Measurements from ENCODE around the gene DKKL1.
"Not testable (repeated sequence)": the region's sequence is repeated elsewhere in the genome, so short reads cannot be mapped to it uniquely, and the experiment has no call there.

Gene DKKL1

DNA sequence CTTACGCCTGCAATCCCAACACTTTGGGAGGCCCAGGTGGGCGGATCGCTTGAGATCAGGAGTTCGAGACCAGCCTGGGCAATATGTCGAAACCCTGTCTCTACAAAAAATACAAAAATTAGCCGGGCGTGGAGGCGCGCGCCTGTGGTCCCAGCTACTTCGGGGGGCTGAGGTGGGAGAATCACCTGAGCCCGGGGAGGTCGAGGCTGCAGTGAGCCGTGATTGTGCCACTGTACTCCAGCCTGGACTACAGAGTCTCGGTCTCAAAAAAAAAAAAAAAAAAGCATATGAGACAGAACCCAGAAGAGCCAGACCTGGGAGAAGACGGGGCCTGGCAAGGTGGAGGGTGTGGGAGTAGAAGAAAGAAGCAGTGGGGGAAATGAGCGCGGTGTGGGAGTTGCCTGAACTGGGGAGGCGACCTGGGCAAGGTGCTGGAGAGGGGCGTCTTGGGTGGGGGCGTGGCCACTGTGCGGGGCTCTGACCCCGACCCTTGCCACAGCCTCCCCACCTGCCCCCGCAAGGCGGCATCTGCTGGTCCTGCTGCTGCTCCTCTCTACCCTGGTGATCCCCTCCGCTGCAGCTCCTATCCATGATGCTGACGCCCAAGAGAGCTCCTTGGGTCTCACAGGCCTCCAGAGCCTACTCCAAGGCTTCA, 533 bp downstream of the DKKL1 start:
- DNase-seq: no peak

DNA sequence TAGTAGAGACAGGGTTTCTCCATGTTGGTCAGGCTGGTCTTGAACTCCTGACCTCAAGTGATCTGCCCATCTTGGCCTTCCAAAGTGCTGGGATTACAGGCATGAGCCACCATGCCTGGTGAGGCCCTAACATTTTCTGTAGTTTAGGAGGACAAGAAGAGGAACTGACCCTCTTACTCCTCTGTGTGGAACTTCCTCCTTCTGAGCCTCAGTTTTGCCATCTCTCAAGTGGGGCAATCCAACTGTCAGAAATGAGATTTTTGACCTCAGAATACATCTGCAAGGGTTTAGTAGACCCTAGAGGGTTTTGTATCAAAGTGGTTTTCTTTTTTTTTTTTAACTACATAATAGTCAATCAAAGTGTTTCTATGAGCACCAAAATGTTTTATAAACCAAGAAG, 2.4 kb downstream of the DKKL1 start:
- DNase-seq: peak; percentile 7

DNA sequence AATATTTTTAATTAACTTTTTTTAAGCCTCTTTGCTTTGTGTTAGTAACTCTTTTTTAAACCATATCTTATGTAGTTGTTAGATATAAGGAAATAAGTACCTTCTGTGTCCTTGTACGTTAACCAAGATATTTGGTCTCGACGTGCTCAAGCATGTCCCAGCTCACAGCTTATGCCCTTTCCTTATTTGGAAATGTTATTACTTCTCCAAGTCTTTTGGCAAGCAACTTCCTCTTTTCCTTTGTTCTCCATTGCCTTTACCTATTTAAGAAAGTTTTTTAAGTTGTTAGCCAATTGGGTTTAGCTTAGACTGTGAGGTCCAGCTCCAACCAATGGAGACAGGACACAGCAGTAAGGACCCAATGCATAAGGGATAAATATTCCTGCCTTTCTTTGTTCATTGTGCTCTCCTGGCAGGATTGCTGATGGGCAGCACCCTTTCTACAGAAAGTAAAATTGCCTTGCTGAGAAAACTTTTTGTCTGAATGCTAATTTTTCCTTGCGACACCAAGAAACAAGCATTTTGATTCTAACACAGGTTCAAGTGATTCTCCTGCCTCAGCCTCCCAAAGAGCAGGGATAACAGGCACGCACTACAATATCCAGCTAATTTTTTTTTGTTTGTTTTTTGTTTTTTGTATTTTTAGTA, 5.2 kb downstream of the DKKL1 start:
- no peak for DNase-seq

DNA sequence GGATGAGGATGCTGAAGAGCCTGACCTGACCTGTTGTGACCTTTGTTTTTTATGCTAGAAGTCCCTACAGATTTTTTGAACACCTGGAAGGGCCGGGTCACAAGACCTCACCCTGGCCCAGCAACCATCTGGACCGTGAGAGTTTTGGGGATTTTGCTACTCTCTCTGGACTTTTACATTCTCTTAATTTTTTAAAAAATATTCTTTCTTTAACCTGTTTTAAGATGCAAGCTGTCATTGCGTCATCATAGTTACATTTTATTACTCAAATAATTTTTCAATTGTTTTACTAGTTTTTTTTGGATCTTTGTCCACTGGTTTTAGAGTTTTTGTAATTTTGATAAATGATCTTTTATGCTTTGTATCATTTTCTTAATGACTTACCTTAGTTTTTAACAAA, 7.5 kb downstream of the DKKL1 start:
- DNase-seq: no peak

DNA sequence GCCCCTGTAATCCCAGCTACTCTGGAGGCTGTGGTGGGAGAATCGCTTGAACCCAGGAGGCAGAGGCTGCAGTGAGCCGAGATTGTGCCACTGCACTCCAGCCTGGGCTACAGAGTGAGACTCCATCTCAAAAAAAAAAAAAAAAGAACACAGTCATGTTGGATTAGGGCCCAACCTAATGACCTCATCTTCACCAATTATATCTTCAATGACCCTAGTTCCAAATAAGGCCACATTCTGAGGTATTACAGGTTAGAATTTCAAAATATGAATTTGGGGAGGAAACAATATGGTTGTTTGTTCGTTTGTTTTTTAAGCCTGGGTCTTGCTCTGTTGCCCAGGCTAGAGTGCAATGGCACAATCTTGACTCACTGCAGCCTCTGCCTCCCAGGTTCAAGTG, 9.5 kb downstream of the DKKL1 start:
- DNase-seq: not testable (repeated sequence)

DNA sequence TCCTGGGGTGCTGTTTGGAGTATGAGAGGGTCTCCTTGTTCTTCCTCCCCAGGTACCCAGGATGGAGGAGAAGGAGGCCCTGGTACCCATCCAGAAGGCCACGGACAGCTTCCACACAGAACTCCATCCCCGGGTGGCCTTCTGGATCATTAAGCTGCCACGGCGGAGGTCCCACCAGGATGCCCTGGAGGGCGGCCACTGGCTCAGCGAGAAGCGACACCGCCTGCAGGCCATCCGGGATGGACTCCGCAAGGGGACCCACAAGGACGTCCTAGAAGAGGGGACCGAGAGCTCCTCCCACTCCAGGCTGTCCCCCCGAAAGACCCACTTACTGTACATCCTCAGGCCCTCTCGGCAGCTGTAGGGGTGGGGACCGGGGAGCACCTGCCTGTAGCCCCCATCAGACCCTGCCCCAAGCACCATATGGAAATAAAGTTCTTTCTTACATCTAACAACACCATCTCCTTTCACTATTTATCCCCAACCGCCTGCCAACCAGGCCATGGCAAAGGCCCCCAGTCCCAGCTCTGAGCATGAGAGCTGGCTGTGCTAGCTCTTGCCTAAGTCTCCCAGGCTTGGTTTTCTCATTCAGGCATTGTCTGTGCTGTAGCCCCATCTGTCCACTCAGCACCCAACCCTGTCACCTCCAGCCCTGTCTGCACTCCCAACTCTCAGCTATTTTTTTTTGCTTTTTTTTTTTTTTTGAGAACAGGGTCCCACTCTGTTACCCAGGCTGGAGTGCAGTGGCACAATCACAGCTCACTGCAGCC, 11.2 kb downstream of the DKKL1 start:
- DNase-seq: no peak

DNA sequence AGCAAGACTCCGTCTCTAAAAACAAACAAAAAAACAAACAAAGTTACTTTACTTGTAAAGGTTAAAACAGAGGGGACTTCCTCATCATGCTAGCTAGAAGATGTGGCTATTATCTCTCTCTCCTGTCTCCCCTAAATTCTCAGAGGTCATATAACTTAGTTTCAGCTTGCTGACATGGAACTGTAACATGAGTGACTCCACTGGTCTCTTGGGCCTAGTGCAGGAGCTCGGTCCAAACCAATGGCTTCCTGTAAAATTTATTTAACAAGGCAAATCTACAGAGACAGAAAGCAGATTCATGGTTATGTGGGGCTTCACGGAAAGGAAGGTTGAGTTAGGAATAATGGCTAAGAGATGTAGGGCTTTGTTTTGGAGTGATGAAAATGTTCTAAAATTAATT, 14.8 kb downstream of the DKKL1 start:
- DNase-seq: no peak

DNA sequence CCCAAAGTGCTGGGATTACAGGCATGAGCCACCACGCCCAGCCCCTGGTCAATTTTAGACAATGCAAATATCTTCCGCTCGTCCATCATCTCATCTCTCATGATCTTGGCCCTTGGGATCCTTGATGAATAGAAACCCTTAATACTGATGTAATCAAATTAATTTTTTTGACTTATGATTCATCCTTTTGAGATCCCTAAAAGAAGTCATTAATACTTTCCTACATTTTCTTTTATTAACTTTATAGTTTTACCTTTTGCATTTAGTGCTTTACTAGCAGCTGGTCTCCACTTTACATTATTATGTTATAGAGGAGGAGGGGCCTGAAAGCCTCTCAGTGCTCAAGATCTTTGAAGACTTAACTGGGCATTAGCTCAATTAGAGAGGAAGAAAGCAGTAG, 16.7 kb downstream of the DKKL1 start:
- no peak for DNase-seq

DNA sequence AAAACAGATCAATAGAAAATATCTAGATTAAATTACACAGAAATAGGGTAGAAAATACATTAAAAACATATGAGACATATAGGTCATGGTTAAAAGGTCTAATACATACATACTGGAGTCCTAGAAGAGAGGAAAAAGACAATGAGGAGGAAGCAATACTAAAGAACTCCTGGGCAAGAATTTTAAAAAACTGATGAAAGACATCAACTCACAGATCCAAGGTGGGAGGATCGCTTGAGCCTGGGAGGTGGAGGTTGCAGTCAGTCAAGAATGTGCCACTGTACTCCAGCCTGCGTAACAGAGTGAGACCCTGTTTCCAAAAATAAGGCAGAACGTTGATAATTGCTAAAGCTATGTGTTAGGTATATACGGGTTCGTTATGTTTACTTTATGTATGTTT, 19.0 kb downstream of the DKKL1 start:
- no peak for DNase-seq

DNA sequence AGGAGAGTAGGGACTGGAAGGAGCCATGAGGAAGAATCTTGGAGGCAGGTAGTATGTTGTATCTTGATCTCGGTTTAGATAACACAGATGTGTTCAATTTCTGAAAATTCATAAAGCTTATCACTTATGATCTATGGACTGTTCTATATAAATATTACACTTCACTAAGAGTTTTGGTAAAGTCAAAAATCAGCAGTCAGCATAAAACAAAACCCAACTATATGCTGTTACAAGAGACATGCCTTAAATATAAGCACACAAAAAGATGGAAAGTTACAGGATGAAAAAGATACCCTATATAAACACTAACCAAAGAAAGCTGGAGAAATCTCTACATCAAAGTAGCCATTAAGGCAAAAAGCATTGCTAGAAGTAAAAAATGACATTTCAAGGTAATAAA, 19.9 kb downstream of the DKKL1 start:
- no peak for DNase-seq

DNA sequence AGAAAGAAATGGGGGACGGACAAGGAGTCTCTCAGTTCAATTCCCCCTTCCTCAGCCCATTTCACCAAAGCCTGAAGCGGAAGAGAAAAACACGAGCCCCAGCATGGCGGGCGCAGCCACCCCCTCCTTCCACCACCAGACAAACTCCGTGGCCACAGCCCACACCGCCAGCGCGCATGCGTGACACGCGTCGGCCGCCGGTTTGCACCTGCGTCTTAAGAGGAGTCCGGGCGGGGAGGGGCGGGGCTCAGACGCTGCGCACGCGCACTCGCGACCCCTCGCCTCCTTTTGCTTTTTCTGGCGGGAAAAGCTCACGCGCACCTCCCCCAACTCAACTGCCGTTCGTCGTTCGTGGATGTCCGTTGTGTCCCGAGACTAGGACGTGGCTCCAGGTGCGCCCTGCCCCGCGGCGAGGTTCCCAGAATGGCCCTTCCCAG, 24.3 kb downstream of the DKKL1 start, which contains the start of gene KASH5:
Gene KASH5, plus strand, starts transcription at position 314 of the 437 bp plus-strand sequence. CDS start 2,635 bp downstream, outside the sequence.
- peak; percentile 83 for DNase-seq

DNA sequence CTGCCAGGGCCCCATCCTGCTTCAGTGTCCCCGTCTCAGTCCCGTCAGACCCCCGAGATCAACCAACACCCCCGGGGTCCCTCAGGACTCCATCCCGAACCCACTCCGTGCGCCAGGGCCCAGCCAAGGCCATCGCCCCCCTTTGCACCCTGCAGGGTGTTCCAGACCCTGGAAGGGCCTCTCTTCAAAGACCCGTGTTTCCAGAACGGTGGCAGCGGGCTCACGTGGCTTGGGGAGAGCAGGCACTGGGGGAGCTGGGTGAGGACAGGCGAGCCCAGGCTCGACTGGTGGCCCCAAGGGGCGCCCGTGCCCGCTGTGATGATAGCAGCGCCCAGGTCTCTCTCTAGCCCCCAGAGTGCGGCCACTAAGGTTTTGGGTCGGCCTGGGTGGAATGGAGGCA, 25.7 kb downstream of the DKKL1 start:
- DNase-seq: no peak

DNA sequence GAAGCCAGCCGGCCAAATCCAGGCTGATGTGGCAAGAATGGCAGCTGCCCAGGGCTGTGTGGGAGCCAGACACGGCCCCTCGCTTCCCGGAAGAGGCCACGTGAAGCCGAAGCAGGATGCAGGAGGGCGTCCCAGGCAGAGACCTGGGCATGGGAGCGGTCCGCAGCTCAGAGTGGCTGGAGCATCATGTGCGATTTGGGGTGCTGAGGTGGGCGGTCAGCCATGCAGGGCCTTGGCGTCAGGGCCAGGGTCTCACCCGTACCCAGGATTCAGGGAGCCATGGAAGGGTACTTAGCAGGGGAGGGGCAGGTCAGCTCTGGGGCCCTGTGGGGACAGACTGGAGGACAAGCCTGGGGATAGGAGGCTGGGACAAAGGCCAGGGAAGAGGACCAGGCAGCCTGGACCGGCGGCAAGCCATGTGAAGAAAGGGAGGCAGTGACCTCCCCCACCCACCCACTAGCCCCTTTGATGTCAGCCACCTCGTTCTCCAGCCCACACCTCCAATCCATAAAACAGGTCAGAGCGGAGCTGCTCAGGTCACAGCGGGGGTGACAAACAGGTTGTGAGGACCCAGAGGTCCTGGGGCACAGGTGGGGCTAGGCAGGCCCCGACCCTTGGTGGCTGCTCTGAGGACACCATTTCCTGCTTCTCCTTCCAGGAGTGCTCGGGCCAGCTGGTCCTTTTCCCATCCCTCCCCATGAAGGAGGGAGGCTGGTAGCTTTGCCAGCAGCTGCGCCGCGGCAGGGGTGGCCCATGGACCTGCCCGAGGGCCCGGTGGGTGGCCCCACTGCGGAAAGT, 26.7 kb downstream of the DKKL1 start:
- no peak for DNase-seq

DNA sequence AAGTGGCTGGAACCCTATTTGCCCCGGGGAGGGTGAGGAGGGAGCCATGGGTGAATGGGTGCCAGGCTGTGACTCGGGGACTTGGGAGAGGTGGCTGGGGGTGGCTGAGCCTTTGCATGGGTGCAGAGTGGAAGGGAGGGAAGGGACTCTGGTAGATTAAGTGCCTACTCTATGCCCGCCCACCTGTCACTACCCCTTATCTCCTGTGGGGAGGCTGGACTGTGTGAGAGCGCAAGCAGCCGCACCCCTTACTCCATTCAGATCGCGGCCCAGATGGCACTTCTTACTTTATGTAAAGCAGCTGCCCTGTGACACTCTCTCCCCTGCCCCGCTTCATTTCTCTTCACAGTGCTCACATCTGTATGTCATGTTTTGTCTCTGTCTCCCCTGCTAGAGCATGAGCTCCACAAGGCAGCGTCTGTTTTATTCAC, 27.3 kb downstream of the DKKL1 start:
- no peak for DNase-seq

DNA sequence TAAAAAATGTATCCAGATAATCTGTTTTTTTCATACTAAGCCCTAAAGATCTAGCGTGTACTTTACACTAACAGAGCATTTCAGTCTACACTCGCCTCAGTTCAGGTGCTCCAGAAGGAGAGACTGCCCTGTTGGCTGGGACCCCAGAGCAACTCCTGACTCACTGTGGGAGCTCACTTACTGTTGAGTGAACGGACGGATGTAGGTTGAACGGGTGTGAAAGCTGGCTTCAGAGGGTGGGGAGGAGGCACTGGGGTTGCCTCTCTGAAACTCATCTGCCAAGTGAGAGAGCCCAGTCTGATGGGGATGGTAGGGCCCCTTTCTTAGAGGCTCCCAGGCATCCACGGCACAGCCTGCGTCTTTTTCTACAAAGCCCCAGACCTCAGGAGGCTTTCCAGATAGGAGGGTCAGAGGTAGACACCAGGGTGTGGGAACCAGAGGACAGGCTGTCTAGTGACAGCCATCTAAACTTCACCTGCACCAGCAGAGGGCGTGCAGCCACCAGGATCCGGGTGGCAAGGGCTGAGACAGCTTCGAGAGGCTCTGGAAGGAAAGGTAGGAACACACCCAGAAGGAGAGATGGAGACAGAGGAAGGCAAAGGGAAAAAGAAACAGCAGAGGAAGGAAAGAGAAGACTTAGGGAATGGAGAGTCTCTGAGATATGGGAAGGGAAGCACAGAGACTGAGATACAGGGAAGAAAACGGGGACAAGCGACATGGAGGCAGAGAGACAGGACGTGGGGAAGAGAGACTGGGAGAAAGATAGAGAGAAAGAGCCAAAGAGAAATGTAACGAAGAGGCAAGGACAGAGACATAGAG, 28.1 kb downstream of the DKKL1 start:
- DNase-seq: peak; percentile 82

DNA sequence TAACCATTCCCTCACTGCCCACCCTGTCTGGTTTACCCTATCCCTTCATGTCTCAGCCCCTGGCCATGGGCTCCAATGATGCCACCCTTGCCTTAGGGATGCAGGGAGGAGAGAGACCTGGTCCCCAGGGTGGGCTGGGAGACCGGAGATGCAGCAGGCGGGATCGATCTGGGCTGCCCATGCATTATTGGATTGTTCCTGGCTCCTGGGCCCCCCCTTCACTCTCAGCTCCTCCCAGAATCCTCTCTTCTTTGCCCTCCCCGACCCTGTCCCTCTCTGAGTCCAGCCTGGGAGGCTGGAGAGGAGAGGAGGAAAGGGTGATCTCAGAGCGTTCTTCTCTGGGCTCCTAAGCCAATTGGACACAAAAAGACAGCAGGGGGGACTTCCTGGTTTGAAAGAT, 30.2 kb downstream of the DKKL1 start:
- no peak for DNase-seq

DNA sequence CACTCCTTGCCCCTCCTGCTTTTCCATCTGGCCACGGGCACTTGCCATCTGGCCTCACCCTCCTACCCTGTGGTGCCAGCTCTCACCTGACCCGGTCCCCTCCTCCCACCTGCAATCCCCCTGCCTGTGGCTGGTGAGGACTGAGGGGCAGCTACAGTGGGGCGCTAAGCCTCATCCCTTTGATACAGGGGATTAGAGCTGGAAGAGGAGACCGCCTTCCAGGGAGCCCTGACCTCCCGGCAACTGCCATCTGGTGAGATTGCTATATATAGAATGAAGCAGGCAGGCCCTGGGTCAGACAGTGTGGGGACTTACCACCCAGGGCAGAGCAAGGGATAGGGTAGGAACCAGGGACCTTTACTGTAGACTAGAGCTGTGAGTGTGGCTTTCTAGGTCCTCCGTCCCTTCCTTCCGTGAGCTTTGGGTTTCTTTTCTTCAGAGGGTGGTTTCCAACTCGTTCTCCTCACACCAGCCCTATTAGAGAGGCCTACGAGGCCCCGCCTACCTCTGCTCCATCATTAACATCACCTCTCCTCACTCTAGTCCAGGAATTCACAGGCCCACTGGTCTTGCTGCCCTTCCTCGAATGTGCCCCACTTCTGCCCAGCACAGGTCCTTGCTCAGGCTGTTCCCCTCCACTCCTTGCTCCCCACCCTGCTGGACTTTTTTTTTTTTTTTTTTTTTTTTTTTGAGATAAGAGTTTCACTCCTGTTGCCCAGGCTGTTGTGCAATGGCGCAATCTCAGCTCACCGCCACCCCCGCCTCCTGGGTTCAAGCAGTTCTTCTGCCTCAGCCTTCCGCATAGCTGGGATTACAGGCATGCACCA, 32.1 kb downstream of the DKKL1 start:
- no peak for DNase-seq

DNA sequence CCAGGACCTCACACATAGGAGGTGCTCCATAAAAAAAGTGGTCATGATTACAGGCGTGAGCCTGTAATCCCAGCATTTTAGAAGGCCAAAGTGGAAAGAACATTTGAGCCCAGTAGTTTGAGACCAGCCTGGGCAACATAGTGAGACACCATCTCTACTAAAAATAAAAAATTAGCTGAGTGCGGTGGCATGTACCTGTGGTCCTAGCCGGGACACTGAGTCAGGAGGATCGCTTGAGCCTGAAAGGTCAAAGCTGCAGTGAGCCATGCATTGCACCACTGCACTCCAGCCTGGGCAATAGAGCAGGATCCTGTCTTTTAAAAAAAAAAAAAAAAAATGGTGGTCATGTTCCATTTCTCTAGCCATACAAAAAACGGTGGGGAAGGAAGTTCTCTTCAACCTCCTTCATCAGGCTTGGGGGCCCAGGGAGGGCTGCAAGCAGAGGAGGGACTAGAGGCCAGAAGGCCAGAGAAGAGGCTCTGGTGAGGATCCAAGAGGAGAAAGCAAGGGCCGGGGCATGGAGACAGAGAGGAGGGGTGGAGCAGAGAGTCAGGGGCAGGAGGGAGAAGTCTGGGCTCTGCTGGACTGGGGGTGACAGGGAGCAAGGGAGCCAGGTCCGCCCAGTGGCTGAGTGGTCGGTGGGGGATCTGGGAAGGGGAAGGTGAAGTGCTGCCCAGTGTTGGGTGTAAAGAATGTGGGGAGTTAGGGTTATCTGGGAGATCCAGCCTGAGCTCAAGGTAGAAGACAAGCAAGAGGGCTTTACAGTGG, 33.2 kb downstream of the DKKL1 start:
- DNase-seq: no peak

DNA sequence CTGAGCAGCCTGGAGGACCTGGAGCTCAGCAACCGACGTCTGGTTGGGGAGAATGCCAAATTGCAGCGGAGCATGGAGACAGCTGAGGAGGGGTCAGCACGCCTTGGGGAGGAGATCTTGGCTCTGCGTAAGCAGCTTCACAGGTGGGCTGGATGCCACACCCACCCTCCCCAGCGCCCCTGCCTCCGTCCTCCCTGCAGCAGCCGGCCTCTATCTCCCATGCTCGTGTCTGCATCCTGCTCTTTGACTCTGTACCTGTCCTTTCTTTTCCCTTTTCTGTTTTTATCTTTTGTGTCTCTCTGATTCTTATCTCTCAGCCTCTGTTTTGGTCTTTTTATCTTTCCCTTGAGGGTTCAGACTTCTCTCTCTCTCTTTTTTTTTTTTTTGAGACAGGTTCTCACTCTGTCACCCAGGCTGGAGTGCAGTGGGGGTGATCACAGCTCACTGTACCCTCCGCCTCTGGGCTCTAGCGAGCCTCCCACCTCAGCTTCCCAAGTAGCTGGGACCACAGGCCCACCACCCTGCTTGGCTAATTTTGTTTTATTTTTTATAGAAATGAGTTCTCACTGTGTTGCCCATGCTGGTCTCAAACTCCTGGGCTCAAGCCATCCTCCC, 34.4 kb downstream of the DKKL1 start:
- no peak for DNase-seq

DNA sequence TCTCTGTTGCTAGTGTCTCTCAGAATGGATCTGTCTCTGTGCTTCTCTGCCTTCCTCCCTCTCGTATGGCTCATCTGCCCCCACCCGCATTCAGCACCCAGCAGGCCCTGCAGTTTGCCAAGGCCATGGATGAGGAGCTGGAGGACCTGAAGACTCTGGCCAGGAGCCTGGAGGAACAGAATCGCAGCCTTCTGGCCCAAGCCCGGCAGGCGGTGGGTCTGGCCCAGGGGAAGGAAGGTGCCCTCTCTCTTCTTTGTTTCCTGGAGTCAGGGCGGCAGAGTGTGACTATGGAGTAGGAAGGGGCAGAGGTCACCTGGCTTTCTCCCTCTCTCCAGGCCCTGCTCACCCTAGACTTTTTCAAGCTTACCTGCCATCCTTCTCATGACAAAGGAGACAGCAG, 35.3 kb downstream of the DKKL1 start:
- DNase-seq: no peak
